SK-N-DZ (cell line): Measurements from ENCODE around the gene ARF1.

Source experiments
- DNase-seq: peaks from one replicate; pipeline ENCODE4 v3.0.0-alpha.2; 2015; ENCODE audit warnings: low spot score

ARF1 gene

GRCh38 chr1:228085287-228085951, 2.9 kb downstream of the ARF1 start:
- DNase-seq: no peak

DNA sequence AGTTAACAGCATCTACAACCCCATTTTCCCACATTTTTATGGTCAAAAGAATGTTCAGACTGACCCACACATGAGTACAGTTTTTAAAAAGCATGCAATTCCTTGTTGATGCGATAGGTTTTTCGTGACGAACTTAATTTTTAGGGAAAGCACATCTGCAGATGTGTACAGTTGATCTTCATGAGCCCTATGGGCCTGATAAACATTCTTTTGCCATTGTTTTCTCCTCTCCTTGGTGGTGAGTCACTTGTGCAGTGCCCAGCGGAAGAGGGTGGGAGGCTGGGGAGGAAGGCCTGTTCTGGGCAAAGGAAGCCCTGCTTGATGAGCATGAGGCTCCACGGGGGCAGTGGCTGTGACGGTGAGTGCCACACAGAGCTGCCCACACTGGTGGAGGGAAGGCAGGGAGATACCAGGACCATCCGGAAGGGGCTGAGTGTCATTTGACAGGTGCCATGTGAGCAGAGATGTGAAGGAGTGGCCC, 5.3 kb downstream of the ARF1 start:
- no peak for DNase-seq

DNA sequence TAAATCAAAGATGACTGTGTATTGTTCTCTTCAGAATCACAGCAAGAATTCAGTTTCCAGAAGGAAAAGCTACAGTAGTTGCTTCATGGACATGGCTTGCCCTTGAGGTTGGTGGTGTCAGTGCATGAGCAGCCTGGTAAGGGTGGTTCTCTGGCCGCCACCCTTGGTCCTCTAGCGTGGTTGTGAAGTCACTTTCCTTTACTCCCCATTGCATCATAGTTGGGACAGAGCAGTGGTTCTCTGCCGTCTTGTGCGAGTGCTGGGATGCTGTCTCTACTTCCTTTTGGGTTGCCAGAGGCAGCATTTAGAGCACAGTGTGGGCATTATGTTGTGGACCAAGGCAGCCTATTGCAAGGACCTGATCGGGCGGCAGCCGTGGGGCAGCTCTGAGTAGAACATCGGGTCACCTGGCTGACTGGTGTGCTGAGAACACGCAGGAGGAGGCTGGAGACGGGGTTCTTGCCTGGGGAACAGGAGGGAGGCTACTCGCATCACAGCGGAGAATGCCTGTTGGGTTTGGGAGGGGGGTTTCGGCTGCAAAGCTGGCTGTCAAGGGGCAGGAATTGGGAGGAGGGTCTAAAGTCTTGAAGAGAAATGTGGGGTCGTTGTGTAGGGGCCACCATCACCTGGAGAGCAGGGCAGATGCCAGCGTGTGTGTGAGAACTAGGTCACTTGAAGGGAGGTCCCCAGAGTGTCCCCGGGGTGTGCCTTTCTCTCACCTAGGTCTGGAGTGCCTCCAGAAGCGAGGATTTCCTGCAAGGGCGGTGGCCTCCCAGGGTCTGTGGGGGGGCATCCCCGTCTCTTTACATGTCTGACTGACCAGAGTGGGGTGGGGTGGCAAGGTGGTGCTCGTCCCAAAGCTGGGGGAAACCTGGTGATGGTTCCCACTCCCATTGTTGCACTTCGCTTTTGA, 6.3 kb downstream of the ARF1 start:
- no peak for DNase-seq

DNA sequence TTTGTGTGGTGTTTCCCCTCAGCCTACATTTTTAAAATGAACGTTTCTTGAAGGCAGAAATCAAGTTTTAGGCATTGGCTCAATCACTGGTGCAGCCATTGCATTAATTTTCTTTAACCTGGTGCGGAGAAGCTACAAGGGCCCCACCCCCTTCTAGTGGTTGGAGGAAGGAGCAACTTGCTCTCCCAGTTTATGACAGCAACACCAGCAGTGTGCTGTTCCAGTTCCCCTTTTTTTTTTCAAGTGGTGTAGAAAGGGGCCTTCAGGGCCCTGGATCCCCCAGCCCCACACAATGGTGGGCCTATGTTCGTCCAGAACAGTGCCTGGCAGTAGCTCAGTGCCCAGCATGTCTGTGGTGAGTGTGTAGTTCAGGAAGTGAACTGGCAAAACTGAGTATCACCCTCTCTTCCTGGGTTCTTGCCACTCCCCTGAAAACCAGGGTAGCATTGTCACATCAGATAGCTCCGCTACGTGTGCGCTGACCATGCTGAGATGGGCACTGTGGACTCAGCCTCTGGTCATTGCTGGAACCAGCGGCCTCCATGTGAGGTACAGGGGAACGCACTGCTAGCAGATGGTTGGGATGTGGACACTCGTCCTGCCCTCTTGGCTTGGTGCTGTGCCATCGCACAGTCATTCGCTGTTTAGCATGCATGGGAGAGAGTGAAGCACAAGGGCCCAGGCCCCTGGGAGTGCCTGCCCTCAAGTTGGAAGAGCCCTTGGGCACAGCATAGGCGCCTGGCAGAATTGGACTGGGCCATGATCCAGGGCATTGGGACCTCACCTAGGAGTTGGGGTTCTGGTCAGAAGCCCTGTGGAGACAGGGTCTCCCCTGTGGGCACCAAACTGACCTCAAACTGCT, 7.2 kb downstream of the ARF1 start:
- no peak for DNase-seq

DNA sequence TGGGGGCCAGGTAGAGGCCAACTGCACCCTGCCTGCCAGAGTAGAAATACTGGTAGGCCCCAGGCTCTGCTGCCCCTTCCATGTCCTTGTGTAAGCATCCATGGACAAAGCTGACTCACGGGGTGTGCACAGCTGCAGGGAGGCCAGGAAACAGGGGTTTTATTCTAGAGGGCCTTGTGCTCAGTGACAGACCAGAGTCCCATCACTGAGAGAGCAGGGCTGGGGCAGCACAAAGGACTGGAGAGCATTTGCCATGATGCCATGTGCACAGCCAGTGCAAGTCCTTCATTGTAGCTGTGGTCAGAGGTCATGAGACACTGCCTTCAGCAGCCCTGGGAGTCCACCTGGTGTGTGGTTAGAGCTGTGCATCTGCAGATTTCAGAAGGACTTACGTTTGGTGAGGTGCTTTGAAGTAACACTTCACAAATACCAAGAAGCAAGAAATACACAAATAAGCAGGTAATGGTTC, 8.1 kb downstream of the ARF1 start:
- no peak for DNase-seq

DNA sequence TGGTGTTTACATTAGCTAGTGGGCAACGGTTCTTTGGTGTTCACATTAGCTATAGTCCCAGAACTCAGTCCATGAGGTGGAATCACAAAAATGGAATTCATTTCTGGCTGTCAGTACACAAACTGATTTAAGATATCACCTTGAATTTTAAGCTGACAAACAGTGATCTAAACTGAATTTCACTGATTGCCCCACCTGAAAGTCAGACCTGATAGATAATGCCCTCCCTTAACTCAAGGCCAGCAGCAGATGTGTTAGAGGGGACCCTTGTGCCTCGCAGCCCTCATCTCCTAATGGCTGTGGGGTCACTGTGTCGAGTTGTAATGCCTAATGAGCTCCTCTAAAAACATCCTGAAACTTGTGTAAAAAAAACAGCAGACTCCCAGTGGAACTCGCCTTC, 8.6 kb downstream of the ARF1 start:
- DNase-seq: no peak

DNA sequence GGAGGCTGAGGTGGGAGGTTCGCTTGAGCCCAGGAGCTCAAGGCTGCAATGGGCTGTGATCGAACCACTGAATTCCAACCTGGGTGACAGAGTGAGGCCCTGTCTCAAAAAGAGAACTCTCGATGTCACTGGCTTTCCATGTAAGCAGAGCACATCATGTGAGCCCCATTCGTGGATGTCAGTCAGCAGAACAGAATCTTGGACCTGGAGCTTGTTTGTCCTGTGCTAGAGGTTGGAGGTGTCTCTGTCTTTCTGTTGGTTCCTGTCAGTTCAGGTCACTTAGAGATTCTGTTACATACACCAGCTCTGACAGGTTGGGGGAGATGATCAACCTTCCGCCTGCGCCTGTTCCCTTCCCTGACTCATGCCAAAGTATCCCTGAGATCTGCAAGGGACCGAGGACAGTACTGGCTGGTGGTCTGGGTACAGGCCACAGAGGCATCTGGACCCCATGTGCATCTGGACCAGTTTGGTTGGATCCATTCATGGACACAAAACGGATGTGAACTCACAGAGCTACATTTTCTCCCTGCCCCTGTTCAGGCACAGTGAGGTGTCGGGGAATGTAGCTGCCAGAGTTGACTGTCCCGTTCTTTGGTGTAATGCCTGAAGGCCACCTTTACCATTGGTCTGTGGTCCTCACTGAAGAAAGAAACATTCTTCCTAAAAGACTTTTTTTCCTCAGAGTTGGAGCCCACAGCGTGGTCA, 10.0 kb downstream of the ARF1 start:
- no peak for DNase-seq

GRCh38 chr1:228093050-228093906, 10.8 kb downstream of the ARF1 start:
- no peak for DNase-seq

- no peak for DNase-seq
These were observed 12.0 kb downstream of the ARF1 start for GRCh38 chr1:228094432-228095016.

DNA sequence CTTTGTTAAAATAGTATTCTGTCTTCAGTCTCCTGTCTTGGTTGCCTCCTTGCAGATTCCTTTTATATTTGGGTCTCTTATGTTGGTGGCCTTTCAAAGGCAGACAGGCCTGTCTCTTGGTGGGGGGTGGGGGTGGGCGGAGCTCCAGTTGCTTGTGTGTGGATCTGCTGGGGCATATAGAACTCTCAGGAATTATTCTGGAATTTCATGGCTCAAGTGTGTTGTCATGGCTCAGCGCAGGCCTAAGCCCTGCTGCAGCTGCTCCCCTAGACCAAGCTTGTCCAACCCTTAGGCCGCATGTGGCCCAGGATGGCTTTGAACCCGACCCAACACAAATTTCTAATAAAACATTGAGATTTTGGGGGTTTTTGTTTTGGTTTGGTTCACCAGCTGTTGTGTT, 12.7 kb downstream of the ARF1 start:
- no peak for DNase-seq

DNA sequence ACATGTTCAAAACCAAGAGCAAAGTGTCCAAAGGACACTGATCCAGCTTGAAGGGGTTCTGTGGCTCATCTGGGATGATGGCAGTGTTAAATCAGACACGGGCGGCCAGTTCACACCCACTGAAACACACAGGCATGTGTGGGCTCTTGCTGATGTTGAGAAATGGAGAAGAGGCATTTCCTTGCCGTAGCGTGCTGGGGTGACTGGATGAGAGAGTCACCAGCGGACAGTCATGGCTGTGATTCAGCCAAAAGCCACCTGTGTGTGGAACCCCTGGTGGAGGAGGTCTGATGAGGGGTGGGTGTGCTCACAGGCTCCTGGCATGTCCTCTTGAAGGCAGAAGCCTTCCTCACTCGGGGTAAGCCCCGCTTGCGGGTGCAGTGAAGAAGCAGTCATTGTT, 13.4 kb downstream of the ARF1 start:
- DNase-seq: no peak

DNA sequence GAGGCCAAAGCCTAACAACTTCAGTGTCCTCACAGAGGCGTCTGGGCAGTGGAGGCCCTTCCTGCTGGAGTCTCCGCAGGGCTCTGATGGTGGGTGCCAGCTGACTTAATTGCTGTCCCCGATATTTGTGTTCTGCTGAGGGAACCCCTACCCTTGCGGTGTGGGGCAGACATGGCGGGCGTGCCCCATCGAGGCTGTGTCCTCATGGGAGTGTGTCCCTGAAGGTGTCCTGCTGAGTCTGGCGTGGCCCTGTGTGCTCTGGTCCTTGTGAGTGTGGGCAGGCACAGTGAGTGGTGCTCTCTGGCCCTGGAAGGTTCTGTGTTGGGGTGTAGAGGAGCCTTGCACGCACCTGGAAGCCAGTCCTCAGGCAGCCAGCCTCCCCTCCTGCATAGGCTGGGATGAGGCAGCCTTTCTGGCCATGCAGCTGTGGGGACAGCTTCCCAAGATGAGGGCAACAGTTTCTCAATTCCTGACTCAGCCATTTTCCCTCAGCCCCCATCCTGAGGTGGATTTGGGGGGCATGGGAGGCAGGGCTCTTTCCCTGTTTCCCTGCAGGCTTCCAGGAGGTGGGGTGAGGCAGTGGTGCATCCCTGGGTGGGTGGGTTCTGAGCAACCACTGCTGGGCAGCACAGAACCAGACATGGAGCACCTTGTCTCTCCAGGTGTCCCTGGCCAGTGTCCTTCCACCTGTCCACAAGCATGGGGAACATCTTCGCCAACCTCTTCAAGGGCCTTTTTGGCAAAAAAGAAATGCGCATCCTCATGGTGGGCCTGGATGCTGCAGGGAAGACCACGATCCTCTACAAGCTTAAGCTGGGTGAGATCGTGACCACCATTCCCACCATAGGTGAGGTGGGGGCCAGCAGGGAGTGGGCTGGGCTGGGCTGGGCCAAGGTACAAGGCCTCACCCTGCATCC, 14.2 kb downstream of the ARF1 start:
- no peak for DNase-seq

GRCh38 chr1:228097333-228098081, 15.0 kb downstream of the ARF1 start:
- no peak for DNase-seq

- DNase-seq: no peak
These were observed 15.9 kb downstream of the ARF1 start for GRCh38 chr1:228098323-228098931.

DNA sequence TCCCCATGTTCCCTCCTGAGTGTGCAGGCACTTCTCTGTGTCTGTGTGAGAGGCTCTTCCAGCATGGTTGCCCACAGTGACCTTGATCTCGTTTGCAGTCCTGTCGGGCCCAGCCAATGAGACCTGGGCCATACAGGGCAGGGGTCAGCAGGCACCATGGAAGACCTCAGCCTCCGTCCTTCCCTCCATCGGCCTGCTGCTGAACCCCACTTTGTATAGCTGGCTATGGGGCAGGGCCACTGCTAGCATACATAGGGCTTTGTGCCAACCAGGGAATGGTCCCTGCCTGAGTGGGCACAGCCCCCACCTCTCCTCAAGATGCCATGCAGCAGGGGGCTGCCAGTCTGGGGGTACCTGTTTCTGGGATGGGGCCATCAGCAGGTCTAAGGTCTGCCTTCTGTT, 16.8 kb downstream of the ARF1 start:
- DNase-seq: no peak

DNA sequence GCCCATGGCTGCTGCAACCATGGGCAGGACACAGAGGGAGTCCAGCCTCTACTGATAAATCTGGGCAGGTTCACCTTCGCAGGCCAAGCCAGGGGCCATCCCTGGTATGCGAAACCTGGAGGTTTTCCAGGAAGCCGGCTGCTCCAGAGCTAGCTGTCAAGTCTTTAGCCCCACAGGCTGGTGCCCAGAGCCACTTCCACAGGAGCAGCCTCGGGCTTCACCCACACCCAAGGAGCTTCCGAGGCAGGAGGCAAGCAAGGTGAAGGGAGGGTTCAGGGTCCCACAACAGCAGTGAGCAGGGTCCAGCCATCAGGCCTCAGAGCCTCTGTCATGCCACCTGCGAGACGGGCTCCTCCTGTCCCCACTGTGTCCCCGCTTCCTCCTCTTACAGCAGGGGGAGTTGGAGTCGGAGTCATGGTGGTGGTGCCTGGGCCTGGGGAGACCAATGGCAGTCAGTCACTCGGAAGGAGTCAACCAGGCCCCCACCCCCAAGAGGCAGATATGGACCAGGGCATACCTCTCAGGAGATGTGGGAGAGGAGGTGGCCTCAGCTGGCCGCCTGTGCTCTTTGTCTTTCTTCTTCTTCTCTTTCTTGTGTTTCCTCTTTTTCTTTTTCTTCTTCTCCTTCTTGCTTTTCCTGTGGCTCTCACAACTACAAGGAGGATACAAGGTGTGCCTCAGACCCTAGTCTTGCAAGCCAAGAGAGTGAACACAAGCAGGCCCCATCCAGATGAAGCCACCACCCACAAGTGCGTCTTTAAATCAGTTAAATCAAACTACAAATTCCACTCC, 18.5 kb downstream of the ARF1 start:
- no peak for DNase-seq

GRCh38 chr1:228101614-228101993, 19.1 kb downstream of the ARF1 start:
- DNase-seq: no peak
